DOHH2 (cell line): ENCODE results near the gene EGF.

Experiments used
- H3F3A ChIP-seq: fragments of 200-600 bp; sonication (generic), shearing (Covaris generic); 2 replicates; pipeline ENCODE4 v1.6.0; 2016; ENCODE audit warnings: antibody characterized with exemption, mild to moderate bottlenecking; ENCODE audit not compliant: control insufficient read depth, insufficient read depth
- H3K27ac ChIP-seq: fragments of 200-600 bp; sonication (generic); 2 replicates; pipeline ENCODE4 v1.5.1; 2014; ENCODE audit warnings: low read depth, mild to moderate bottlenecking, low read length, moderate library complexity
- H3K27me3 ChIP-seq: fragments of 200-600 bp; sonication (generic); 2 replicates; pipeline ENCODE4 v1.6.1; 2014; ENCODE audit warnings: mild to moderate bottlenecking, low read length, mixed read lengths; ENCODE audit not compliant: control insufficient read depth
- H3K36me3 ChIP-seq: fragments of 200-600 bp; sonication (generic); 2 replicates; pipeline ENCODE4 v1.6.1; 2014; ENCODE audit warnings: mild to moderate bottlenecking, low read length, moderate library complexity, mixed read lengths; ENCODE audit not compliant: control insufficient read depth
- H3K4me1 ChIP-seq: fragments of 200-600 bp; sonication (generic); 2 replicates; pipeline ENCODE4 v1.6.1; 2014; ENCODE audit warnings: mild to moderate bottlenecking, low read length, mixed read lengths; ENCODE audit not compliant: control insufficient read depth
- H3K4me2 ChIP-seq: fragments of 200-600 bp; sonication (generic); 2 replicates; pipeline ENCODE4 v1.6.0; 2014; ENCODE audit warnings: mild to moderate bottlenecking, low read length, moderate library complexity
- H3K4me3 ChIP-seq: fragments of 200-600 bp; sonication (generic); 2 replicates; pipeline ENCODE4 v1.5.1; 2014; ENCODE audit warnings: mild to moderate bottlenecking, low read length, mixed read lengths
- H3K79me2 ChIP-seq: fragments of 200-600 bp; sonication (generic); 2 replicates; pipeline ENCODE4 v1.6.1; 2014; ENCODE audit warnings: mild to moderate bottlenecking, low read length, mixed read lengths; ENCODE audit not compliant: control insufficient read depth
- H3K9me2 ChIP-seq: fragments of 200-600 bp; sonication (generic); replicated peaks from 2 replicates; pipeline ENCODE4 v1.6.1; 2014; ENCODE audit warnings: mild to moderate bottlenecking, low read length, mixed read lengths; ENCODE audit not compliant: control insufficient read depth
- H3K9me3 ChIP-seq: fragments of 200-600 bp; sonication (generic); 2 replicates; pipeline ENCODE4 v1.6.1; 2014; ENCODE audit warnings: antibody characterized with exemption, low read length, mixed read lengths; ENCODE audit not compliant: control insufficient read depth, insufficient read depth
- H4K20me1 ChIP-seq: fragments of 200-600 bp; sonication (generic); 2 replicates; pipeline ENCODE4 v1.6.0; 2014; ENCODE audit warnings: low read depth, mild to moderate bottlenecking, antibody characterized with exemption, low read length, moderate library complexity; ENCODE audit not compliant: control insufficient read depth, insufficient read depth
- EZH2phosphoT487 ChIP-seq: fragments of 200-600 bp; sonication (generic); IDR thresholded peaks from 2 replicates; pipeline ENCODE4 v1.6.1; 2017; ENCODE audit warnings: borderline replicate concordance, mild to moderate bottlenecking, antibody characterized with exemption, low read length, moderate library complexity, mixed read lengths
- TF ChIP-seq, protein P1 (sequence below): fragments of 200-600 bp; sonication (generic); IDR thresholded peaks from one replicate; pipeline ENCODE4 v1.5.1; 2014; ENCODE audit warnings: antibody characterized with exemption, mild to moderate bottlenecking, low read depth, low read length; ENCODE audit not compliant: poor library complexity, severe bottlenecking

EGF gene

DNA sequence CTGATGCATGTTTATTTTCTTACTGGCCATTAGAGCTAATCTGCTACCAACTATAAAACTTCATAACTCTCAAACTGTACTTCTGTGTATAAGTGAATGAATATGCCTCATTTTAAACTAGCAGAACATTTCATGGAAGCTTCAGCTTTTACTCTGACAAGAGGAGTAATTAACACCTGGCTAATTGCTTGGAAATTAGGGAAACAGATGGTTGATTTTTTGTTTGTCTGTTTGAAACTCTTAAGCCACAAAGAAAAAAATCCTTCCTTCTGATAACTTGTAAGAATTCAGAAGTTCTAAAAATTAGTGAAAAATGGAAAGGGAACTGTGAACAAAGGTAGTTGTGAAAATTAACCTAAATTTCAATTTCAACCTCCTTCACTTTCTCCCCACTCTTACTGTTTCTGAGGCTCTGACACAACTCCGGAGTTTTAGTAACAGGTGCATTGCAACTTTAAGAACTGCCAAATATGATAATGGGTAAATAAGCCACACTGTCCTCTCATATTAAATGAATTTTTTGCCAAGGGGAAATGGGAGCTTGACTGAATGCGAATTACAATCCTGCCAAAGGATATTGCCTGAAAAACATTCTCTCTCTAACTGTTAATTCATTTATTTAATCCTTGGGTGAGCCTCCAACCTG is 1.0 kb downstream of the EGF start:
- Histone ChIP-seq H3K9me3 (no peaks in the 10 kb centered on the region), H3K27ac (no peak overlapping the region), H3K9me2 (no peaks in the 10 kb centered on the region), H4K20me1 (no peaks in the 10 kb centered on the region), H3K27me3 (peaks cover 3% of the 10 kb centered on the region; the same call in 1 of the 2 replicates), H3K4me2 (no peak overlapping the region), H3K4me3 (no peak overlapping the region), H3K79me2 (no peaks in the 10 kb centered on the region), H3F3A (no peaks in the 10 kb centered on the region), H3K36me3 (no peaks in the 10 kb centered on the region), H3K4me1 (peaks cover 8% of the 10 kb centered on the region)
- TF ChIP-seq EZH2phosphoT487: no peak
- TF ChIP-seq, protein P1, sequence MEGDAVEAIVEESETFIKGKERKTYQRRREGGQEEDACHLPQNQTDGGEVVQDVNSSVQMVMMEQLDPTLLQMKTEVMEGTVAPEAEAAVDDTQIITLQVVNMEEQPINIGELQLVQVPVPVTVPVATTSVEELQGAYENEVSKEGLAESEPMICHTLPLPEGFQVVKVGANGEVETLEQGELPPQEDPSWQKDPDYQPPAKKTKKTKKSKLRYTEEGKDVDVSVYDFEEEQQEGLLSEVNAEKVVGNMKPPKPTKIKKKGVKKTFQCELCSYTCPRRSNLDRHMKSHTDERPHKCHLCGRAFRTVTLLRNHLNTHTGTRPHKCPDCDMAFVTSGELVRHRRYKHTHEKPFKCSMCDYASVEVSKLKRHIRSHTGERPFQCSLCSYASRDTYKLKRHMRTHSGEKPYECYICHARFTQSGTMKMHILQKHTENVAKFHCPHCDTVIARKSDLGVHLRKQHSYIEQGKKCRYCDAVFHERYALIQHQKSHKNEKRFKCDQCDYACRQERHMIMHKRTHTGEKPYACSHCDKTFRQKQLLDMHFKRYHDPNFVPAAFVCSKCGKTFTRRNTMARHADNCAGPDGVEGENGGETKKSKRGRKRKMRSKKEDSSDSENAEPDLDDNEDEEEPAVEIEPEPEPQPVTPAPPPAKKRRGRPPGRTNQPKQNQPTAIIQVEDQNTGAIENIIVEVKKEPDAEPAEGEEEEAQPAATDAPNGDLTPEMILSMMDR: no peak

DNA sequence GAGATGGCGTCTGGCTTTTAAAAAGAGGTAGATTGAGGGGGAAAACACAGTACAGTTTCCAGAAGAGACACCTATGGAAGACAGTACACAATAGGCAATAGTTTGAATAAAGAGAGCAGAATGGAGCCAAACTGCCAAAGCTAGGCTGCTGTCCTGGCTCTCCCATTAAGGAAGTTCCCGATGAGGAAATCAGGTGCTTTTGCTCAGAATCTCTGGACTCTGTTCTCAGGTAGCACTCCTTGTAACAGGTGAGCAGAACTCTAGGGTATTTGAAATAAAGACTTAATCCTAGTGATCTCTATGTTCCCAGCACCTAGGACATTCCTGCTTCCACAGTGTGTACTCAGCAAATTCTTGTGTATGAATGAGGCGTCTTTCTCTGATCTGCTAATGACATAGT is 1.6 kb downstream of the EGF start:
- no peaks in the 10 kb centered on the region for H3K36me3 ChIP-seq
- peaks cover 3% of the 10 kb centered on the region; the same call in 1 of the 2 replicates for H3K27me3 ChIP-seq
- H4K20me1 ChIP-seq: no peaks in the 10 kb centered on the region
- no peak overlapping the region for H3K4me3 ChIP-seq
- H3K79me2 ChIP-seq: no peaks in the 10 kb centered on the region
- no peaks in the 10 kb centered on the region for H3F3A ChIP-seq
- no peaks in the 10 kb centered on the region for H3K9me3 ChIP-seq
- no peak overlapping the region for H3K27ac ChIP-seq
- peaks cover 8% of the 10 kb centered on the region for H3K4me1 ChIP-seq
- no peak overlapping the region for H3K4me2 ChIP-seq
- TF ChIP-seq, protein P1: no peak
- TF ChIP-seq EZH2phosphoT487: no peak
- no peaks in the 10 kb centered on the region for H3K9me2 ChIP-seq

DNA sequence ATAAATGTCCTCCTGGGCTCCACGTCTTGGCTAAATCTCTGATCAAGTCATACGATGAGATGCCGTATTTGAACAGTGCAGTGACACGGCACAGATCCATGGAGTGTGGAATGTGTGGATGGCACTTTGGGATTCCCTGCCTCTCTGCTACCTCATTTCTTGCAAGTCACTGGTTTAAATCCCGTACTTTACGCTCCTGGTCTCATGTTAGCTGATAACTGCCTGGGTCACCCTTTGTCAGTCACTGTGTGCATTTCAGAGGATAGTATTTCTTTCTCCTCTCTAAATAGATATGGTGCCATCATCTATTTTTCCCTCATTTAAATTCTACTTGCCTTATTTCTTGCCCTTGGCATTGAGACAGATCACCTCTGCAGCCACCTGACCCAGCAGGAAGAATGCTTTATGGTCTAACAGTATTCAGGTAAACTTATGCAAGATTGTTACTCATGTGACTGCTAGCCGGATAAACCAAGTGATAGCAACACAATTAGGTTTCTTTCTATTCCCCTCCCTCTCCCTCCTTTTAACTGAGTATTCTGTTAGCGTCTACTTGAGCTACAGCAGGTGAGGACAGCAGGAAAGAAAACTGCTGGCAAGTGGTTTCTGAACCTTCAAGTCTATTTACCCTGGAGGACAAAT is 2.8 kb downstream of the EGF start:
- peaks cover 3% of the 10 kb centered on the region; the same call in 1 of the 2 replicates for H3K27me3 ChIP-seq
- no peaks in the 10 kb centered on the region for H4K20me1 ChIP-seq
- H3K4me3 ChIP-seq: no peak overlapping the region
- H3K9me3 ChIP-seq: no peaks in the 10 kb centered on the region
- H3K79me2 ChIP-seq: no peaks in the 10 kb centered on the region
- H3K36me3 ChIP-seq: no peaks in the 10 kb centered on the region
- H3K4me1 ChIP-seq: peaks cover 8% of the 10 kb centered on the region
- no peaks in the 10 kb centered on the region for H3F3A ChIP-seq
- no peak overlapping the region for H3K27ac ChIP-seq
- H3K4me2 ChIP-seq: no peak overlapping the region
- TF ChIP-seq EZH2phosphoT487: no peak
- TF ChIP-seq, protein P1: no peak
- no peaks in the 10 kb centered on the region for H3K9me2 ChIP-seq
